K562 (cell line): ENCODE results near the gene DLK1. TPM values are rescaled to one million over a fixed set of nuclear protein-coding genes. Genes with fewer than 3 reads are reported as not detected.

Source experiments
- ATAC-seq: fragments of 200-7000 bp; cut with Tn5 transposase; 3 replicates; pipeline ENCODE4 v1.9.1; 2020; ENCODE audit warnings: moderate library complexity
- BruUV-seq: library from RNA; stranded (reverse); fragments of 400-500 nt; replicated peaks from 2 replicates; lab custom pipeline; 2021; lab: Mats Ljungman, UMichigan
- CTCF ChIA-PET: fragments of 300-600 bp; formaldehyde crosslinking; extraction: SDS; loops from one replicate; lab custom pipeline; 2021; ENCODE audit warnings: low intra/inter-chr PET ratio; lab: Yijun Ruan, JAX
- POLR2A ChIA-PET: fragments of 300-600, 350-650 bp; sonication (Branson Sonifier 250); formaldehyde crosslinking; extraction: SDS; loops from one replicate; lab custom pipeline; 2021; ENCODE audit warnings: antibody characterized with exemption, inconsistent platforms; lab: Yijun Ruan, JAX
- DNase-seq, 4 experiments: peaks; one replicate each; pipeline versions ENCODE4 v3.0.0 to v3.0.0-alpha.2; 2011 to 2018; ENCODE audit warnings: low spot score in 3 of 4, mixed read lengths in 3 of 4; ENCODE audit errors: extremely low read depth in 1 of 4
- FAIRE-seq: peaks from 2 replicates; lab custom pipeline; 2011; peaks lifted over from hg19 to GRCh38; lab: Jason Lieb, UNC
- H2AFZ ChIP-seq: 2 replicates; pipeline ENCODE4 v1.6.0; 2011; ENCODE audit warnings: low read depth, low read length, control low read depth, inconsistent platforms
- H3K27ac ChIP-seq: fragments of 200-600 bp; 3 replicates; pipeline ENCODE4 v1.8.0; 2011; ENCODE audit warnings: low read depth, mild to moderate bottlenecking, control low read depth, inconsistent platforms, low read length, moderate library complexity, mixed read lengths; ENCODE audit errors: extremely low read depth
- H3K27me3 ChIP-seq, 2 experiments: fragments of 300-600 bp in 1 of 2; 2 replicates in 1 of 2; 3 replicates in 1 of 2; pipeline versions ENCODE4 v1.6.0 to v1.8.0; 2011; ENCODE audit warnings: inconsistent platforms in 2 of 2, low read length in 2 of 2, mild to moderate bottlenecking in 1 of 2, mixed read lengths in 1 of 2, moderate library complexity in 1 of 2; ENCODE audit not compliant: control insufficient read depth in 2 of 2, insufficient read depth in 2 of 2
- H3K36me3 ChIP-seq: fragments of 300-600 bp; 3 replicates; pipeline ENCODE4 v1.8.0; 2011; ENCODE audit warnings: mild to moderate bottlenecking, low read length, inconsistent platforms; ENCODE audit not compliant: control insufficient read depth, insufficient read depth
- H3K4me1 ChIP-seq, 2 experiments: fragments of 200-600 bp in 1 of 2; replicated peaks in 1 of 2; 2 replicates in 1 of 2; 3 replicates in 1 of 2; pipeline versions ENCODE4 v1.5.1 to v1.8.0; 2011; ENCODE audit warnings: inconsistent platforms in 2 of 2, low read length in 2 of 2, mild to moderate bottlenecking in 1 of 2, mixed read lengths in 1 of 2, moderate library complexity in 1 of 2; ENCODE audit not compliant: control insufficient read depth in 2 of 2, insufficient read depth in 2 of 2
- H3K4me2 ChIP-seq: 2 replicates; pipeline ENCODE4 v1.6.1; 2011; ENCODE audit warnings: low read length, control low read depth, inconsistent platforms, mixed read lengths; ENCODE audit not compliant: insufficient read depth
- H3K4me3 ChIP-seq: fragments of 200-600 bp; sonication (generic), shearing (Covaris generic); 2 replicates; pipeline ENCODE4 v1.5.1; 2016; ENCODE audit warnings: control low read depth, inconsistent platforms
- H3K79me2 ChIP-seq: fragments of 200-600 bp; 3 replicates; pipeline ENCODE4 v1.8.0; 2011; ENCODE audit warnings: low read length, inconsistent platforms; ENCODE audit not compliant: control insufficient read depth, insufficient read depth
- H3K9ac ChIP-seq, 2 experiments: 2 replicates each; pipeline versions ENCODE4 v1.6.0 to v1.6.1; 2011; ENCODE audit warnings: low read depth in 2 of 2, low read length in 2 of 2, control low read depth in 1 of 2, inconsistent platforms in 1 of 2, mild to moderate bottlenecking in 1 of 2, mixed read lengths in 1 of 2; ENCODE audit not compliant: insufficient read depth in 1 of 2
- H3K9me1 ChIP-seq: one replicate; pipeline ENCODE4 v1.6.0; 2011; ENCODE audit warnings: inconsistent platforms, mild to moderate bottlenecking, low read length, moderate library complexity; ENCODE audit not compliant: control insufficient read depth, insufficient read depth
- H3K9me3 ChIP-seq: replicated peaks from 2 replicates; pipeline ENCODE4 v1.5.1; 2011; ENCODE audit warnings: low read depth, low read length, inconsistent platforms; ENCODE audit not compliant: control insufficient read depth, insufficient read depth
- H4K20me1 ChIP-seq: replicated peaks from 2 replicates; pipeline ENCODE4 v1.6.1; 2011; ENCODE audit warnings: low read length, inconsistent platforms, mixed read lengths; ENCODE audit not compliant: control insufficient read depth, insufficient read depth
- ARNT ChIP-seq, 2 experiments: fragments of 450-650 bp; IDR thresholded peaks; 2 replicates each; pipeline ENCODE4 v1.6.1; 2016; ENCODE audit warnings: mild to moderate bottlenecking in 1 of 2
- CXXC5 ChIP-seq: fragments of 250-450 bp; sonication (Bioruptor Pico); IDR thresholded peaks from 2 replicates; pipeline ENCODE4 v1.8.0; 2022; ENCODE audit warnings: inconsistent platforms, mild to moderate bottlenecking, moderate library complexity
- FOSL1 ChIP-seq: fragments of 200-800 bp; sonication (Bioruptor generic); conservative IDR thresholded peaks from 2 replicates; pipeline ENCODE4 v1.6.1; 2016; ENCODE audit warnings: missing genetic modification characterization, missing compliant biosample characterization
- GATAD2B ChIP-seq: fragments of 450-650 bp; IDR thresholded peaks from 2 replicates; pipeline ENCODE4 v1.6.1; 2017; ENCODE audit warnings: mild to moderate bottlenecking, borderline replicate concordance
- HLTF ChIP-seq: fragments of 450-650 bp; IDR thresholded peaks from 2 replicates; pipeline ENCODE4 v1.6.1; 2016
- IRF9 ChIP-seq: fragments of 450-650 bp; IDR thresholded peaks from 2 replicates; pipeline ENCODE4 v1.6.1; 2016; ENCODE audit warnings: missing biosample characterization, missing genetic modification characterization
- JUND ChIP-seq, 2 experiments: IDR thresholded peaks; 2 replicates in 1 of 2; 3 replicates in 1 of 2; pipeline ENCODE4 v1.6.1; 2011; ENCODE audit warnings: borderline replicate concordance in 2 of 2, low read depth in 2 of 2, low read length in 2 of 2, improper control_type of control experiment in 1 of 2, missing biosample characterization in 1 of 2, missing genetic modification characterization in 1 of 2, missing genetic modification reagents in 1 of 2
- MAZ ChIP-seq, 2 experiments: fragments of 450-650 bp in 1 of 2; sonication (generic) in 1 of 2; formaldehyde crosslinking; IDR thresholded peaks in 1 of 2; conservative IDR thresholded peaks in 1 of 2; 2 replicates each; pipeline versions ENCODE4 v1.4.0 to v1.5.0; 2020; ENCODE audit warnings: mild to moderate bottlenecking in 1 of 2, missing genetic modification reagents in 1 of 2
- PATZ1 ChIP-seq: fragments of 250-450 bp; sonication (Bioruptor Pico); IDR thresholded peaks from 2 replicates; pipeline ENCODE4 v1.5.0; 2020; ENCODE audit warnings: mild to moderate bottlenecking, borderline replicate concordance
- PRMT5 ChIP-seq: sonication (generic); formaldehyde crosslinking; IDR thresholded peaks from 2 replicates; pipeline ENCODE4 v1.5.0; 2020; ENCODE audit warnings: missing genetic modification reagents
- SMAD2 ChIP-seq: fragments of 150-350 bp; IDR thresholded peaks from 2 replicates; pipeline ENCODE4 v1.6.1; 2014; ENCODE audit warnings: low read depth, mild to moderate bottlenecking, low read length
- SMARCA4 ChIP-seq: fragments of 450-650 bp; IDR thresholded peaks from 2 replicates; pipeline ENCODE4 v1.6.1; 2016
- TBP ChIP-seq: optimal IDR thresholded peaks from 2 replicates; pipeline ENCODE3; 2011; ENCODE audit warnings: low read depth, low read length, improper control_type of control experiment
- TSC22D4 ChIP-seq: fragments of 450-650 bp; IDR thresholded peaks from 2 replicates; pipeline ENCODE4 v1.6.1; 2016; ENCODE audit warnings: missing genetic modification characterization, missing biosample characterization, control low read depth
- ZNF253 ChIP-seq: fragments of 250-450 bp; sonication (Bioruptor Pico); conservative IDR thresholded peaks from 2 replicates; pipeline ENCODE4 v1.6.1; 2021; ENCODE audit warnings: mild to moderate bottlenecking
- ZNF584 ChIP-seq: fragments of 200-800 bp; sonication (Bioruptor generic); IDR thresholded peaks from 2 replicates; pipeline ENCODE4 v1.6.1; 2016; ENCODE audit warnings: low read depth, mild to moderate bottlenecking, missing genetic modification characterization, missing compliant biosample characterization
- ZNF592 ChIP-seq: fragments of 450-650 bp; IDR thresholded peaks from 2 replicates; pipeline ENCODE4 v1.6.1; 2017; ENCODE audit warnings: antibody characterized with exemption, mild to moderate bottlenecking
- WGBS: fragments of 100-300 bp; shearing (Covaris generic); methylation state at CpG from one replicate; pipeline ENCODE4 v1.1.6; 2016; ENCODE audit warnings: low coverage, mixed read lengths; ENCODE audit not compliant: insufficient coverage; ENCODE audit errors: missing lambda C conversion rate; 5-methylcytosine and 5-hydroxymethylcytosine counted together
- in situ Hi-C: fragments of 300-500 bp; cut with MboI; formaldehyde crosslinking; loops from 4 replicates; pipeline ENCODE4 v1.15.0; 2018; ENCODE audit warnings: inconsistent platforms, mixed read lengths
- intact Hi-C: fragments of 100-400 bp; cut with micrococcal nuclease; formaldehyde crosslinking; loops from 2 replicates; pipeline ENCODE4 v1.14.2; 2022
- polyA plus RNA-seq, 8 experiments: library from polyadenylated mRNA; depleted of rRNA in 4 of 8; stranded (reverse) in 5 of 8; unstranded in 3 of 8; fragments of >200 nt; fragmentation: Nextera tagmentation in 2 of 8; fragmentation: Illumina TruSeq in 1 of 8; extraction: Ambion mirVana in 2 of 8; extraction: Trizol in 1 of 8; gene quantifications; 2 replicates each; pipeline versions ENCODE4 v1.2.1 to v1.2.3, GENCODE V29; 2011 to 2014; ENCODE audit warnings: inconsistent platforms in 1 of 8, missing spikeins in 1 of 8
- total RNA-seq, 7 experiments: library from RNA; depleted of rRNA in 6 of 7; stranded (reverse); fragments of >200 nt in 6 of 7; fragmentation: Illumina TruSeq in 2 of 7; extraction: Trizol in 2 of 7; gene quantifications; 2 replicates each; pipeline versions ENCODE4 v1.2.1 to v1.2.3, GENCODE V29; 2011 to 2021; ENCODE audit warnings: low replicate concordance in 1 of 7

Gene DLK1
- total and polyA plus RNA-seq, 9 of the 15 experiments (the other 6 are each of a cell fraction or from before 2014, with no cell fraction given), result 4.4 to 97.2 (median 15.3) TPM

GRCh38 chr14:100724536-100724935, 2.2 kb upstream of the DLK1 start:
- FAIRE-seq, result no peak
- no peaks in the 10 kb centered on the region for H3K9me1 ChIP-seq
- H3K4me3 ChIP-seq, result no peak overlapping the region
- no peaks in the 10 kb centered on the region for H4K20me1 ChIP-seq
- H3K4me2 ChIP-seq, result no peak overlapping the region
- no TSS peak for BruUV-seq
- no CpG with 5 or more reads among the region's 4 CpGs for WGBS
- ChIA-PET CTCF (no interaction called here), POLR2A (interaction anchor here (0.5 kb wide), 1 partner anchor 219 kb away, joined by 3 read pairs; no protein-coding TSS in a partner anchor)
- no peak for ATAC-seq
- no peak for DNase-seq
- H2AFZ ChIP-seq, result no peak overlapping the region
- in situ Hi-C loops, result no loop called here
- peaks cover 0 to 15% of the 10 kb centered on the region in 2 experiments; a peak in 3 of 5 replicates for H3K27me3 ChIP-seq
- no peaks in the 10 kb centered on the region for H3K36me3 ChIP-seq
- H3K27ac ChIP-seq, result no peak overlapping the region
- H3K9ac ChIP-seq, result no peak overlapping the region
- peaks cover 2 to 24% of the 10 kb centered on the region in 2 experiments; a peak in 2 of 5 replicates for H3K4me1 ChIP-seq
- H3K79me2 ChIP-seq, result peaks cover 9% of the 10 kb centered on the region; the same call in 1 of the 3 replicates
- intact Hi-C loops, result no loop called here
- H3K9me3 ChIP-seq, result no peaks in the 10 kb centered on the region
- TF ChIP-seq PRMT5 (CRISPR knock-in tag) (no peak), CXXC5 (CRISPR knock-in tag) (no peak), TSC22D4 (tag) (no peak), ZNF253 (CRISPR knock-in tag) (no peak), HLTF (no peak), ARNT (IDR thresholded peaks at IDR 0.05) (no peak), GATAD2B (no peak), TBP (no peak), ZNF584 (CRISPR knock-in tag) (no peak), SMAD2 (no peak), MAZ (CRISPR knock-in tag; conservative IDR thresholded peaks at IDR 0.05 in 1 of 2, IDR thresholded peaks at IDR 0.05 in 1 of 2) (no peak), FOSL1 (tag) (no peak), IRF9 (no peak), ZNF592 (no peak), PATZ1 (CRISPR knock-in tag) (no peak), JUND (IDR thresholded peaks at IDR 0.05; ENCODE audit: borderline replicate concordance, low read depth, low read length) (no peak), JUND (tag; IDR thresholded peaks at IDR 0.05; ENCODE audit: borderline replicate concordance, low read depth, low read length) (no peak), SMARCA4 (no peak)
